Neural progenitor cell (in vitro differentiated cells): Measurements from ENCODE around the gene SMARCAL1.

Experiments used
- CTCF ChIP-seq: fragments of 200-600 bp; sonication (generic); IDR thresholded peaks from 2 replicates; pipeline ENCODE4 v1.5.1; 2017; ENCODE audit warnings: antibody characterized with exemption, mild to moderate bottlenecking
- EZH2 ChIP-seq: fragments of 200-600 bp; sonication (generic); IDR thresholded peaks from 2 replicates; pipeline ENCODE4 v1.6.1; 2017; ENCODE audit warnings: antibody characterized with exemption, mild to moderate bottlenecking, moderate library complexity

GRCh38 chr2:216445501-216445900, 33.2 kb downstream of the SMARCAL1 start:
- no peak for TF ChIP-seq CTCF
- no peak for TF ChIP-seq EZH2
